Mesothelial cell of epicardium (in vitro differentiated cells): Measurements from ENCODE around the gene TPPP3. TPM values are rescaled to one million over a fixed set of nuclear protein-coding genes. Genes with fewer than 3 reads are reported as not detected.

Experiments used
- DNase-seq, 2 experiments: peaks; one replicate each; pipeline ENCODE4 v3.0.0; 2021; ENCODE audit warnings: low spot score in 2 of 2; ENCODE audit not compliant: unreplicated experiment in 2 of 2
- H3K27ac Mint-ChIP-seq: 2 replicates; pipeline ENCODE4 v1.8.0; 2021; ENCODE audit warnings: mixed read lengths
- H3K27me3 Mint-ChIP-seq: 2 replicates; pipeline ENCODE4 v1.8.0; 2021; ENCODE audit warnings: low read depth, mixed read lengths
- H3K36me3 Mint-ChIP-seq: 2 replicates; pipeline ENCODE4 v1.8.0; 2021; ENCODE audit warnings: mixed read lengths
- H3K4me1 Mint-ChIP-seq: 2 replicates; pipeline ENCODE4 v1.8.0; 2021; ENCODE audit warnings: mixed read lengths
- H3K4me3 Mint-ChIP-seq: 2 replicates; pipeline ENCODE4 v1.8.0; 2021; ENCODE audit warnings: mild to moderate bottlenecking, moderate library complexity, mixed read lengths
- H3K9me3 Mint-ChIP-seq: 2 replicates; pipeline ENCODE4 v1.8.0; 2021; ENCODE audit warnings: mixed read lengths
- total RNA-seq: library from RNA; stranded (reverse); gene quantifications from 3 replicates; pipeline ENCODE4 v1.2.1, GENCODE V29; 2021
- TF ChIP-seq, protein P1 (sequence below): fragments of 200-600 bp; sonication (generic); IDR thresholded peaks from one replicate; pipeline ENCODE4 v1.5.0; 2021; ENCODE audit warnings: antibody characterized with exemption; ENCODE audit not compliant: unreplicated experiment

Gene TPPP3
- total RNA-seq, 1 donor from 2014 or later = 5.5 TPM

DNA sequence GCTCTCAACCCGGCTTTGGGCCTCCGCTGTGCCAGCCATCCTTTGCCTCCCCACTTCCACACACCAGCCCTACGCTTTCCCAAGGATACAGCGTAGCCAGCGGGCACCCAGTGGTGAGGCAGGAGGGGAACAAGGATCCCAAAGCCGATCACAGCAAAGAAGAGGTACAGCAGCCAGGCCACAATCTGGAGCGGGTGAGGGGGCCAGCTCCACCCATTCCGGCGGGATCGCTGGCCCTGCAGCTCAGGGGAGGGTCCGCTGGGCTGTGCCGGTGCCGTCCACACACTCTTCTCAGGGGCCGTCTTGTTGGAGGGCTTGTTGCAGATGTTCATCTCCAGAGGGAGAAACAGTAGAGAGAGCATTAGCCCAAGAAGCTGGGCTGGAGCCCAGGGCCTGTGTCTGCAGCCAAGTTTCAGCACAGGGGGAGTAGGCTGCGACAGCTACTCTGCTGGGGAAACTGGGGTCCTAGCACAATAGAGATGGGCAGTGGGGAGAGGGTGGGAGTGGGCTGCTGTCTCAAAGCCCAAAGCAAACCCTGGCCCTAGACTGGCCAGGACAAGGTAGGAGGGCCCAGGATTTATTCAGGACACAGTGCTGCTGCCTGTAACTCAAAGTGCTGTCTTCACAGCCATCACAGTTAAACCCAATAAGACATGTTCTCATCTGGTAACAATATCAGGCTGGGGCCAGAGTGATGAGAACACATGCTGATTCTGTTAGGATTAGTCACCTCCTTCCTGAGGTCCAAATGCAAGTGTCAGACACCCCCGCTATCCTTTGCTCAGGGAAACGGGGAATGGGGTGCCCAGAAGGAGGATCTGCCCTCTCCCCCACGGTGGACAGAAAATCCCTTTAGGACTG, 13.0 kb upstream of the TPPP3 start:
- no peaks in the 10 kb centered on the region for H3K36me3 Mint-ChIP-seq
- H3K4me1 Mint-ChIP-seq = peaks cover 23% of the 10 kb centered on the region
- no peak for DNase-seq
- H3K4me3 Mint-ChIP-seq = no peak overlapping the region
- H3K9me3 Mint-ChIP-seq = no peaks in the 10 kb centered on the region
- TF ChIP-seq, protein P1, sequence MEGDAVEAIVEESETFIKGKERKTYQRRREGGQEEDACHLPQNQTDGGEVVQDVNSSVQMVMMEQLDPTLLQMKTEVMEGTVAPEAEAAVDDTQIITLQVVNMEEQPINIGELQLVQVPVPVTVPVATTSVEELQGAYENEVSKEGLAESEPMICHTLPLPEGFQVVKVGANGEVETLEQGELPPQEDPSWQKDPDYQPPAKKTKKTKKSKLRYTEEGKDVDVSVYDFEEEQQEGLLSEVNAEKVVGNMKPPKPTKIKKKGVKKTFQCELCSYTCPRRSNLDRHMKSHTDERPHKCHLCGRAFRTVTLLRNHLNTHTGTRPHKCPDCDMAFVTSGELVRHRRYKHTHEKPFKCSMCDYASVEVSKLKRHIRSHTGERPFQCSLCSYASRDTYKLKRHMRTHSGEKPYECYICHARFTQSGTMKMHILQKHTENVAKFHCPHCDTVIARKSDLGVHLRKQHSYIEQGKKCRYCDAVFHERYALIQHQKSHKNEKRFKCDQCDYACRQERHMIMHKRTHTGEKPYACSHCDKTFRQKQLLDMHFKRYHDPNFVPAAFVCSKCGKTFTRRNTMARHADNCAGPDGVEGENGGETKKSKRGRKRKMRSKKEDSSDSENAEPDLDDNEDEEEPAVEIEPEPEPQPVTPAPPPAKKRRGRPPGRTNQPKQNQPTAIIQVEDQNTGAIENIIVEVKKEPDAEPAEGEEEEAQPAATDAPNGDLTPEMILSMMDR = no peak
- no peaks in the 10 kb centered on the region for H3K27me3 Mint-ChIP-seq
- H3K27ac Mint-ChIP-seq = peak overlapping the region; percentile 39

DNA sequence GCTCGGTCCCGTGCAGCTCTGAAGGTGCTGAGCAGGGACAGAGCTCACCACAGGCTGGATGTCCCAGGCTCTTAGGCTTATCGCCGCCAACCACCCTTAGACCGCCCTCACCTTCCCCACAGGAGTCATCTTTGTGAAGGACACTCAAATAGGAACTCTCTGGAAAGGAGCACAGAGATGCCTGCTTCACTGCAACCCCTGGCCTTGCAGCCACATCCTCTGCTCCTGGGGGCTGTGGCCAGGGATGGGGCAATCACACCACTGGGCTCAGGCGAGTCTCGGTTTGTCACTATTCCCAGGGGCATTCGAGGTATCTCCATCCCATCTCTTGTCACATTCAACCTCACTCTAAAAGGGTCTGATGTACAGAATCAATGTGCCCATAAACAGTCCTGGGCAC, 12.0 kb upstream of the TPPP3 start:
- Mint-ChIP-seq H3K9me3 (no peaks in the 10 kb centered on the region), H3K36me3 (no peaks in the 10 kb centered on the region), H3K27me3 (no peaks in the 10 kb centered on the region), H3K4me3 (no peak overlapping the region), H3K27ac (peak overlapping the region; percentile 75), H3K4me1 (peaks cover 23% of the 10 kb centered on the region)
- DNase-seq = no peak
- TF ChIP-seq, protein P1 = no peak

DNA sequence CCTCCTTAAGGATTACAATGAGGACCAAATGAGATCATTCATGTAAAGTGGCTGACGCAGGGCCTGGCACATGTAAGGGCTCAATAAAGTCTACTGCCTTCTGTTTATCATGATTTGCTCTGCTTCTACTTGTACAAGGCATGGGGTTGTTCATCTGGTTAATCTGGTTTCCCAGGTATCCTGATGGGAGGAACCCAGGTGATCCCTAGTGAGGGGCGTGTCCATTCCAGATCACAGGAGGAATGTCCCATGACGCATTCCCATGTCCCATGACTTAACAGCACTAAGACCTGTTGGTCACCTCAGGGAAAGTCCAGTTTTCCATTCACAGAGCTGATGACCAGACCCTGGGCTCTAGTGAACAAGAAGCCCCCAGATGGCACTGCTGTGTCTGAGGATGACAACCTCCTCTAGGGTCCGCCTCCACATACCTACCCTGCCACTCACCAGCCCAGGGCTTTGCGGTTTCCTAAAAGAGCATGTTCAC, 11.5 kb upstream of the TPPP3 start:
- Mint-ChIP-seq H3K27ac (peak overlapping the region; percentile 75), H3K4me3 (no peak overlapping the region), H3K27me3 (no peaks in the 10 kb centered on the region), H3K4me1 (peaks cover 24% of the 10 kb centered on the region), H3K36me3 (no peaks in the 10 kb centered on the region), H3K9me3 (no peaks in the 10 kb centered on the region)
- TF ChIP-seq, protein P1 = no peak
- DNase-seq = no peak

DNA sequence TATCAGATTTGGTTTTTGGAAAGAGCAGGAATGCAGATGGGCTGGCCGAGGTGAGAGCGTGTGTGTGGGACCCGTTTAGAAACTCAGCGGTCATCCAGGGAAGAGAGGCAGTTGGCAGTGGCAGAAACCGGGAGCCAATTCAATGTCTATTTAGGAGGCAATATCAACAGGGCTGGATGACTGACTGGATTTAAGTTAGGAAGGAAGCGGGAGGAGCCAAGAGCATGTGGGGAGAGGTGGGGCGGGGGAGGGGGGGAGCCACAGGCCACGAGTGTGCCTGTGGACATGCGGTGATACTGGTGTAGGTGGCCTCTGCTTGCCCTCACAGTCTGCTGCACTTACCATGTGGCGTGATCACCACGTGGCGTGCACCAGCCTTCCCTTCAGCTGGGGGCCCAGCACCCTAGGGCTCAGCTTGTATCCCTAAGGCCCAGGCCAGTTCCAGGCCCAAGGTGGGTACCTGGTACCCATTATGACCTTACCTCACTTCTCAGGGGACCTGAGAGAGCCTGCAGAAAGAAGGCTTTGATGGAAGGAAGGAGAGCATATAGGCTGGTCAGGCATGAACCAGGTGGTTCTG, 10.8 kb upstream of the TPPP3 start:
- TF ChIP-seq, protein P1 = no peak
- H3K36me3 Mint-ChIP-seq = no peaks in the 10 kb centered on the region
- H3K4me1 Mint-ChIP-seq = peaks cover 27% of the 10 kb centered on the region
- H3K27ac Mint-ChIP-seq = peak overlapping the region; percentile 75
- DNase-seq = no peak
- H3K9me3 Mint-ChIP-seq = no peaks in the 10 kb centered on the region
- no peak overlapping the region for H3K4me3 Mint-ChIP-seq
- no peaks in the 10 kb centered on the region for H3K27me3 Mint-ChIP-seq

DNA sequence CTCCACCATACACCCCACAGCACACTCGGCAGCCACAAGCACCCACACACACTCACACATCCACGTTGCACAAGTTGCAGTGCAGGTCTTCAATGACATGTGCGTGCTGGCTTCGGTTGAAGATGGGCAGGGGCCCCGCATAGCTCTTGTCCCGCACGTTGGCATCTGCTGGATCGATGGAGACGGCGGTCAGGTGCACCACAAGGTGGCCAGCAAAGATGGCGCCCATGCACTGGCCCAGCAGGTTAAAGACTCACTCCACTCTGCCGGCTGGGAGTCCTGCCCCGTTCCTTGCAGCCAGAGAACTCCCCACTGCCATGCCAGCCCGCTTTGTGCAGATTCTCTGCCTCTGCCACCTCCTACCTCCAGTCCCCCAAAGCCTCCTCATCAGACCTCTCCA, 7.6 kb upstream of the TPPP3 start:
- no peaks in the 10 kb centered on the region for H3K9me3 Mint-ChIP-seq
- DNase-seq = no peak
- H3K27ac Mint-ChIP-seq = no peak overlapping the region
- H3K4me1 Mint-ChIP-seq = peaks cover 34% of the 10 kb centered on the region
- no peak overlapping the region for H3K4me3 Mint-ChIP-seq
- TF ChIP-seq, protein P1 = no peak
- H3K27me3 Mint-ChIP-seq = peaks cover 7% of the 10 kb centered on the region
- no peaks in the 10 kb centered on the region for H3K36me3 Mint-ChIP-seq
